ENCODE results near the gene NRIP3.

GRCh38 chr11:8967184-8967583 lies 36.6 kb downstream of the NRIP3 start:
- TF ChIP-seq CTCF (IDR thresholded peaks at IDR 0.05) (no peak), POLR2A (IDR thresholded peaks at IDR 0.05) (no peak)
